Measurements from ENCODE around the gene SUN5. TPM values are rescaled to one million over a fixed set of nuclear protein-coding genes. Genes with fewer than 3 reads are reported as not detected.

SUN5 gene
- total RNA-seq, 1 experiment from 2014 or later: not detected

DNA sequence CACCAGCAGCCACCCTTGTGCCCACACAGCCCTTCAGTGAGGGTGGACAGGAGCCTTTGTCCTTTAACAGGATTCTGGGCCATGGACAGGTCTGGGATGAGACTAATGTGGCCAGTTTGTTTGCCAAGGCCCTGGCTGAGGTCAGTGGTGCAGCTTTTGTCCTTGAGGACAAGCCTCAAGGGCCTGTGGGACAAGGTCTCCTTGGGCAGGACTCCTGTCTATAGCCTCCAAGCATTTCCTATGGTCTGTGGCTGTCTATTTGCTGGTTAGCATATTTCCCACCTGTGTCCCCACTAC lies 44.1 kb downstream of the SUN5 start:
- in situ Hi-C loops (cut with HindIII; ENCODE audit: low pct_unique_long_range_greater_than_20kb, low sequenced_read_pairs): no loop called here
- Histone ChIP-seq H3K4me1 (ENCODE audit: control insufficient read depth, insufficient read depth, low read length) (no peaks in the 10 kb centered on the region), H3K27me3 (ENCODE audit: control insufficient read depth, insufficient read depth, low read length) (no peaks in the 10 kb centered on the region; the same call in 1 of the 2 replicates), H3K9me3 (ENCODE audit: control insufficient read depth, insufficient read depth, low read depth, low read length) (peaks cover 13% of the 10 kb centered on the region; the same call in 1 of the 2 replicates), H3K36me3 (ENCODE audit: control insufficient read depth, insufficient read depth, low read length) (no peaks in the 10 kb centered on the region), H3K27ac (ENCODE audit: low read length) (no peak overlapping the region), H3K4me3 (ENCODE audit: low read depth in 2 of 2, low read length in 2 of 2) (no peak overlapping the region)
- intact Hi-C loops (cut with micrococcal nuclease; ENCODE audit: unreplicated experiment): no loop called here
- ATAC-seq (no peak), DNase-seq (ENCODE audit: low read depth, low spot score) (no peak)
- ChIA-PET CTCF (interaction anchor here (0.5 kb wide), 1 partner anchor 194 kb away, joined by 5 read pairs; no protein-coding TSS in a partner anchor), POLR2A (interaction anchor here (0.6 kb wide), 1 partner anchor 464 kb away, joined by 5 read pairs; no protein-coding TSS in a partner anchor)
- BruUV-seq (replicated peaks): no TSS peak
- TF ChIP-seq SIN3A (IDR thresholded peaks at IDR 0.05; ENCODE audit: borderline replicate concordance, insufficient read depth, low read depth, low read length) (no peak), TCF7L2 (IDR thresholded peaks at IDR 0.05; ENCODE audit: low read depth, low read length) (no peak), POLR2AphosphoS5 (IDR thresholded peaks at IDR 0.05; ENCODE audit: low read depth, low read length) (no peak)
- TF ChIP-seq, protein P1, sequence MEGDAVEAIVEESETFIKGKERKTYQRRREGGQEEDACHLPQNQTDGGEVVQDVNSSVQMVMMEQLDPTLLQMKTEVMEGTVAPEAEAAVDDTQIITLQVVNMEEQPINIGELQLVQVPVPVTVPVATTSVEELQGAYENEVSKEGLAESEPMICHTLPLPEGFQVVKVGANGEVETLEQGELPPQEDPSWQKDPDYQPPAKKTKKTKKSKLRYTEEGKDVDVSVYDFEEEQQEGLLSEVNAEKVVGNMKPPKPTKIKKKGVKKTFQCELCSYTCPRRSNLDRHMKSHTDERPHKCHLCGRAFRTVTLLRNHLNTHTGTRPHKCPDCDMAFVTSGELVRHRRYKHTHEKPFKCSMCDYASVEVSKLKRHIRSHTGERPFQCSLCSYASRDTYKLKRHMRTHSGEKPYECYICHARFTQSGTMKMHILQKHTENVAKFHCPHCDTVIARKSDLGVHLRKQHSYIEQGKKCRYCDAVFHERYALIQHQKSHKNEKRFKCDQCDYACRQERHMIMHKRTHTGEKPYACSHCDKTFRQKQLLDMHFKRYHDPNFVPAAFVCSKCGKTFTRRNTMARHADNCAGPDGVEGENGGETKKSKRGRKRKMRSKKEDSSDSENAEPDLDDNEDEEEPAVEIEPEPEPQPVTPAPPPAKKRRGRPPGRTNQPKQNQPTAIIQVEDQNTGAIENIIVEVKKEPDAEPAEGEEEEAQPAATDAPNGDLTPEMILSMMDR (IDR thresholded peaks at IDR 0.05): no peak

DNA sequence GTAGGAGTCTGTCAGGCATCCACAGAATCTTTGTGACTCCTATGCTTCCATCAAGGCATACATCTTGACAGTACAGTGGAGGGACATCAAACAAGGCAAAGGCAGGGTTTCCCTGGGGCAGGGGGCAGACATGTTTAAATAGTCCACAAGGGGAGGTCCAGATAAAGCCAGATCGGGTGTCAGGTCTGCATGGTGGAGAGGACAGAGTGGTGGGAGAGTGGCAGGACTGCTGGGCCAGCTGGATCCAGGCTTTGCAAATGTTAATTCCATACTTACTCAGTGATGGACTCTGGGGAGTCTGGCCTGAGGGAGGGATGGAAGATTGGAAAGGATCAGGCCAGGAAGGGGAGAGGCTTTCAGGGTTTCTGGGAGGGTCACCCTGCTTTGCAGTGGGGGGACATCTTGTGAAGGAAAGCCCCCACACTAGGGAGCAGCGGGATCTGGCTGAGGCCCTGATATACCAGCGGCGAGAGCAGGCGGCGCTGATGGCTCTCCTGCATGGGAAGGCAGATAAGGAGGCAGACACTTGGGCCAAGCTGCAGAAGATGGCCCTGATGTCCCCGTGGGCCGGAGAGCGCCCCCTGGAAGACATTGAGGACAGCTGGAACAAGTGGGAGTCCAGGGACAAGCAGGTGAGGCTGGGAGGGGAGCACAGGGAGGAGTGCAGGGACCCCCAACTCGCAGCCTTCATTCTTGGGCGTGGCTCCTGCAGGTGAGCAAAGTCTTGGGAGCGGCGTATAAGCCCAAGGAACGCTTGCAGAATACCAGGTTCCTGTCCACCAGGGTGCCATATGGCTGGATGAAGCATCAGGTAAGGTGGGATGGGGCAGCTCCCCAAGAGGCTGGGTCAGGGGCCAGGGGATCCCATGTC lies 44.6 kb downstream of the SUN5 start:
- in situ Hi-C loops (cut with HindIII; ENCODE audit: low pct_unique_long_range_greater_than_20kb, low sequenced_read_pairs) (no loop called here), intact Hi-C loops (cut with micrococcal nuclease; ENCODE audit: unreplicated experiment) (no loop called here)
- Histone ChIP-seq H3K27ac (ENCODE audit: low read length) (no peak overlapping the region), H3K4me3 (ENCODE audit: low read depth in 2 of 2, low read length in 2 of 2) (no peak overlapping the region), H3K9me3 (ENCODE audit: control insufficient read depth, insufficient read depth, low read depth, low read length) (peaks cover 18% of the 10 kb centered on the region; the same call in 1 of the 2 replicates), H3K4me1 (ENCODE audit: control insufficient read depth, insufficient read depth, low read length) (no peaks in the 10 kb centered on the region), H3K27me3 (ENCODE audit: control insufficient read depth, insufficient read depth, low read length) (no peaks in the 10 kb centered on the region; the same call in 1 of the 2 replicates), H3K36me3 (ENCODE audit: control insufficient read depth, insufficient read depth, low read length) (no peaks in the 10 kb centered on the region)
- ChIA-PET CTCF (interaction anchor here (0.5 kb wide), 1 partner anchor 195 kb away, joined by 5 read pairs; no protein-coding TSS in a partner anchor), POLR2A (interaction anchor here (0.6 kb wide), 1 partner anchor 465 kb away, joined by 5 read pairs; no protein-coding TSS in a partner anchor)
- DNase-seq (ENCODE audit: low read depth, low spot score) (no peak), ATAC-seq (no peak)
- TF ChIP-seq TCF7L2 (IDR thresholded peaks at IDR 0.05; ENCODE audit: low read depth, low read length): no peak
- TF ChIP-seq, protein P2, sequence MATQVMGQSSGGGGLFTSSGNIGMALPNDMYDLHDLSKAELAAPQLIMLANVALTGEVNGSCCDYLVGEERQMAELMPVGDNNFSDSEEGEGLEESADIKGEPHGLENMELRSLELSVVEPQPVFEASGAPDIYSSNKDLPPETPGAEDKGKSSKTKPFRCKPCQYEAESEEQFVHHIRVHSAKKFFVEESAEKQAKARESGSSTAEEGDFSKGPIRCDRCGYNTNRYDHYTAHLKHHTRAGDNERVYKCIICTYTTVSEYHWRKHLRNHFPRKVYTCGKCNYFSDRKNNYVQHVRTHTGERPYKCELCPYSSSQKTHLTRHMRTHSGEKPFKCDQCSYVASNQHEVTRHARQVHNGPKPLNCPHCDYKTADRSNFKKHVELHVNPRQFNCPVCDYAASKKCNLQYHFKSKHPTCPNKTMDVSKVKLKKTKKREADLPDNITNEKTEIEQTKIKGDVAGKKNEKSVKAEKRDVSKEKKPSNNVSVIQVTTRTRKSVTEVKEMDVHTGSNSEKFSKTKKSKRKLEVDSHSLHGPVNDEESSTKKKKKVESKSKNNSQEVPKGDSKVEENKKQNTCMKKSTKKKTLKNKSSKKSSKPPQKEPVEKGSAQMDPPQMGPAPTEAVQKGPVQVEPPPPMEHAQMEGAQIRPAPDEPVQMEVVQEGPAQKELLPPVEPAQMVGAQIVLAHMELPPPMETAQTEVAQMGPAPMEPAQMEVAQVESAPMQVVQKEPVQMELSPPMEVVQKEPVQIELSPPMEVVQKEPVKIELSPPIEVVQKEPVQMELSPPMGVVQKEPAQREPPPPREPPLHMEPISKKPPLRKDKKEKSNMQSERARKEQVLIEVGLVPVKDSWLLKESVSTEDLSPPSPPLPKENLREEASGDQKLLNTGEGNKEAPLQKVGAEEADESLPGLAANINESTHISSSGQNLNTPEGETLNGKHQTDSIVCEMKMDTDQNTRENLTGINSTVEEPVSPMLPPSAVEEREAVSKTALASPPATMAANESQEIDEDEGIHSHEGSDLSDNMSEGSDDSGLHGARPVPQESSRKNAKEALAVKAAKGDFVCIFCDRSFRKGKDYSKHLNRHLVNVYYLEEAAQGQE (IDR thresholded peaks at IDR 0.05; ENCODE audit: insufficient read depth in 1 of 2, low read depth in 2 of 2, low read length in 1 of 2): no peak
- TF ChIP-seq, protein P1 (IDR thresholded peaks at IDR 0.05): no peak
- TF ChIP-seq SIN3A (IDR thresholded peaks at IDR 0.05; ENCODE audit: borderline replicate concordance, insufficient read depth, low read depth, low read length): no peak
- TF ChIP-seq POLR2AphosphoS5 (IDR thresholded peaks at IDR 0.05; ENCODE audit: low read depth, low read length): no peak
- no TSS peak for BruUV-seq (replicated peaks)

Data from Panc1 (cell line).